Natural killer cell (primary cell): ENCODE measurements around the gene MAGED4B. TPM values are rescaled to one million over a fixed set of nuclear protein-coding genes. Genes with fewer than 3 reads are reported as not detected.

Experiments used
- ATAC-seq, 3 donors: fragments of 150-1000 bp in 2 of 3; fragments of 200-7000 bp in 1 of 3; cut with Tn5 transposase; 1 replicate in 1 of 3; 2 replicates in 2 of 3; pipeline ENCODE4 v1.10.0; 2021; ENCODE audit warnings: mild to moderate bottlenecking in 2 of 3, moderate library complexity in 2 of 3
- DNase-seq, 2 donors: peaks; one replicate each; pipeline versions ENCODE4 v3.0.0 to v3.0.0-alpha.2; 2013 to 2021; ENCODE audit warnings: mixed read lengths in 1 of 2
- H3K27ac ChIP-seq: one replicate; pipeline ENCODE4 v1.5.1; 2013; ENCODE audit warnings: mild to moderate bottlenecking, low read length
- H3K27me3 ChIP-seq: one replicate; pipeline ENCODE4 v1.6.1; 2013; ENCODE audit warnings: low read length; ENCODE audit not compliant: control insufficient read depth, insufficient read depth
- H3K36me3 ChIP-seq: one replicate; pipeline ENCODE4 v1.6.1; 2013; ENCODE audit warnings: low read length; ENCODE audit not compliant: control insufficient read depth, insufficient read depth
- H3K4me1 ChIP-seq: one replicate; pipeline ENCODE4 v1.6.1; 2013; ENCODE audit warnings: low read length; ENCODE audit not compliant: control insufficient read depth, insufficient read depth
- H3K4me3 ChIP-seq: one replicate; pipeline ENCODE4 v1.5.1; 2013; ENCODE audit warnings: low read length
- H3K9me3 ChIP-seq: one replicate; pipeline ENCODE4 v1.6.1; 2013; ENCODE audit warnings: low read length; ENCODE audit not compliant: control insufficient read depth, insufficient read depth
- H3K27ac Mint-ChIP-seq, 2 donors: one replicate each; pipeline ENCODE4 v1.8.0; 2022; ENCODE audit warnings: mild to moderate bottlenecking in 2 of 2, mixed read lengths in 2 of 2, moderate library complexity in 1 of 2
- H3K27me3 Mint-ChIP-seq, 2 donors: one replicate each; pipeline ENCODE4 v1.8.0; 2022; ENCODE audit warnings: low read depth in 2 of 2, mixed read lengths in 2 of 2
- H3K36me3 Mint-ChIP-seq: one replicate; pipeline ENCODE4 v1.8.0; 2022; ENCODE audit warnings: mixed read lengths
- H3K4me1 Mint-ChIP-seq, 2 donors: one replicate each; pipeline ENCODE4 v1.8.0; 2022; ENCODE audit warnings: mixed read lengths in 2 of 2
- H3K4me3 Mint-ChIP-seq: one replicate; pipeline ENCODE4 v1.8.0; 2022; ENCODE audit warnings: mild to moderate bottlenecking, moderate library complexity, mixed read lengths
- H3K9me3 Mint-ChIP-seq, 2 donors: one replicate each; pipeline ENCODE4 v1.8.0; 2022; ENCODE audit warnings: mixed read lengths in 2 of 2
- CTCF ChIP-seq: fragments of 200-600 bp; IDR thresholded peaks from one replicate; pipeline ENCODE4 v1.8.0; 2022; ENCODE audit warnings: antibody characterized with exemption
- WGBS: methylation state at CpG from one replicate; pipeline ENCODE4 v1.1.7; 2013; ENCODE audit warnings: missing lambda C conversion rate; ENCODE audit not compliant: insufficient coverage; 5-methylcytosine and 5-hydroxymethylcytosine counted together
- intact Hi-C: fragments of 100-400 bp; cut with micrococcal nuclease; formaldehyde crosslinking; loops from one replicate; pipeline ENCODE4 v1.14.2; 2022
- total RNA-seq, 4 donors: library from RNA; stranded (reverse); fragments of 120-200 nt in 1 of 4; gene quantifications; one replicate each; pipeline versions ENCODE4 v1.2.3 to v1.2.4, GENCODE V29; 2013 to 2022

Gene MAGED4B
- total RNA-seq, 3 donors from 2014 or later (not counting 1 experiment from before 2014, with no cell fraction given), result 1.3 to 2.8 TPM; not detected in 1

GRCh38 chrX:52015794-52016193 lies 53.2 kb downstream of the MAGED4B start:
- ATAC-seq, result no peak
- Mint-ChIP-seq H3K27ac (no peak overlapping the region), H3K4me3 (no peak overlapping the region), H3K36me3 (no peaks in the 10 kb centered on the region), H3K9me3 (no peaks in the 10 kb centered on the region), H3K4me1 (no peaks in the 10 kb centered on the region), H3K27me3 (peaks cover 2 to 32% of the 10 kb centered on the region in 2 donors)
- DNase-seq, result no peak
- Histone ChIP-seq H3K36me3 (no peaks in the 10 kb centered on the region), H3K27ac (no peak overlapping the region), H3K27me3 (no peaks in the 10 kb centered on the region), H3K4me3 (no peak overlapping the region), H3K4me1 (no peaks in the 10 kb centered on the region), H3K9me3 (no peaks in the 10 kb centered on the region)
- 58% methylated on average over 3 of the region's 3 CpGs for WGBS
- TF ChIP-seq CTCF, result no peak
- intact Hi-C loops, result no loop called here

Other genes starting within 250 kb of the MAGED4B start
- gene MAGED1, start 175.6 kb downstream of the MAGED4B start, total RNA-seq, result 10 to 100 TPM; 36.8 to 39.0 (median 37.0) TPM
- gene MAGED4, start 115.7 kb upstream of the MAGED4B start, total RNA-seq, result under 1 TPM in 1 of 3 donors, not detected in 2; 0.43 TPM